ENCODE results near the gene ABCA7. TPM values are rescaled to one million over a fixed set of nuclear protein-coding genes. Genes with fewer than 3 reads are reported as not detected.

Gene ABCA7
- total and polyA plus RNA-seq, 2 of the 13 experiments (the other 11 are each of a cell fraction or from before 2014, with no cell fraction given): 4.4 to 32.4 TPM

DNA sequence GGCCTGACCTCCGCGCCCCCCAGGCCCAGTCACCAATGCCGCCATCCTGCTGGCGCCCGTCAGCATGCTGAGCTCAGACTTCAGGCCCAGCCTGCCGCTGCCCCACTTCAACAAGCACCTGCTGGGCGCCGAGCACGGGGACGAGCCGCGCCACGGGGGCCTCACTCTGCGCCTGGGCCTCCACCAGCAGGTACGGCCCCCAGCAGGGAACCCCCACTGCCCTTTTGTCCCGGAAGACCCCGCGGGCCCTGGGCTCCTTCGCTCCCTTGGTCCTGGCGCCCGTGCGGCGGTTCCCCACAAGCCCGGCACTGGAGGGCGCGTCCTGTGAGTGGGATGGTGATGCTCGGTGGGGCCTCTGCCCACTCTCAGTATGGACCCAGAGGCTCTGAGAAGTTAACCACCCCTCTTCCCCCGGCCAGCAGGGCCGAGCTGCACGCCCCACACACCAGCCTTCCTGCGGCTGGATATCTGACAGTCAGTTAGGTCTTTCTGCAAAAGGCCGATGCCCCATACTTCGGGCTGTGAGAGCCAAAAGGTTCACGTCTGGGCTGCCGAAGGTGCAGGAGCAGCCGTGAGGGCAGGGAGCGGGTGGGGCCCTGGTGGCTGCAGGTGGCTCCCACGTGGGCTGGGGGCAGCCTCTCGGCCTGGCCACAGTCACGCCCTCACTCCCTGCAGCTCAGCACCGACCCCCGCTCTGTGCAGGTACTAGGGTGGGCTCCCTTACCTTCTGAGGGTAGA, 47.8 kb upstream of the ABCA7 start (continued):
- TF ChIP-seq PCBP2 (optimal IDR thresholded peaks at IDR 0.05; ENCODE audit: low read depth, low read length, poor library complexity, severe bottlenecking) (no peak), HNRNPK (IDR thresholded peaks at IDR 0.05; ENCODE audit: low read depth, low read length, poor library complexity, severe bottlenecking) (peak; percentile 67)
- TF ChIP-seq, protein P1, sequence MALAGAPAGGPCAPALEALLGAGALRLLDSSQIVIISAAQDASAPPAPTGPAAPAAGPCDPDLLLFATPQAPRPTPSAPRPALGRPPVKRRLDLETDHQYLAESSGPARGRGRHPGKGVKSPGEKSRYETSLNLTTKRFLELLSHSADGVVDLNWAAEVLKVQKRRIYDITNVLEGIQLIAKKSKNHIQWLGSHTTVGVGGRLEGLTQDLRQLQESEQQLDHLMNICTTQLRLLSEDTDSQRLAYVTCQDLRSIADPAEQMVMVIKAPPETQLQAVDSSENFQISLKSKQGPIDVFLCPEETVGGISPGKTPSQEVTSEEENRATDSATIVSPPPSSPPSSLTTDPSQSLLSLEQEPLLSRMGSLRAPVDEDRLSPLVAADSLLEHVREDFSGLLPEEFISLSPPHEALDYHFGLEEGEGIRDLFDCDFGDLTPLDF (CRISPR knock-in tag; IDR thresholded peaks at IDR 0.05): no peak
- TF ChIP-seq, protein P2, sequence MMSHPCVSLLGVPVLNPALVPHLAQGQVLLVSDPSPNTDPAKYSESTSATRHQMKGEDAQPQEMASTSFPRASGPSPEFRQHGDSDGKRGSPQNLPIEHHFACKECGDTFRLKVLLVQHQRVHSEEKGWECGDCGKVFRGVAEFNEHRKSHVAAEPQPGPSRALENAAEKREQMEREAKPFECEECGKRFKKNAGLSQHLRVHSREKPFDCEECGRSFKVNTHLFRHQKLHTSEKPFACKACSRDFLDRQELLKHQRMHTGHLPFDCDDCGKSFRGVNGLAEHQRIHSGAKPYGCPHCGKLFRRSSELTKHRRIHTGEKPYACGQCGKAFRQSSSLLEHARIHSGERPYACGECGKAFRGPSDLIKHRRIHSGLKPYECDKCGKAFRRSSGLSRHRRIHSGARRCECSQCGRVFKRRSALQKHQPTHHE (CRISPR knock-in tag; IDR thresholded peaks at IDR 0.05; ENCODE audit: borderline replicate concordance): no peak

DNA sequence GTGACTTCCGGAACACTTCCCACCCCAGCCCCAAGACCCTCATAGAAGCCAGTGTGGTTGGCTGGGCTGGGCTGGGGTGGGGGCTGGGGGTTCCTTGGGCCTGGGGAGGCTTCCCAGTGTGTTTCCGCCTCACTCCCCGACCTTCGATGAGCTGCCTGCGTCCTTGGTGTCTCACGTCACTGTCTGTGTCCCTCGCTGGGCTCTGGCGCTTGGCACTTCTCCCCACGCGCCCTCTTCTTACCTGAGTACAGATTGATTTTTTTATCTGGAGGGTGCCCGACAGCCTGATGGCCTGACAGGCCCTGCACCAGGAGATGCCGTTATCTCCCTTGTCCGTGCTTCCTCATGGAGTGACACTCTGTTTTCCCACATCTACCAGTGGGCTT, 47.2 kb upstream of the ABCA7 start:
- Histone ChIP-seq H3K9ac (ENCODE audit: insufficient read depth, low read depth, low read length) (peak overlapping the region; percentile 41), H4K20me1 (ENCODE audit: insufficient read depth, low read length) (peaks cover 6% of the 10 kb centered on the region; the same call in 1 of the 2 replicates), H3K79me2 (ENCODE audit: insufficient read depth, low read length) (no peaks in the 10 kb centered on the region), H3K4me3 (replicated peaks in 1 of 3; ENCODE audit: insufficient read depth in 1 of 3, low read depth in 2 of 3, low read length in 3 of 3) (peak overlapping the region in 1 of 3 experiments; percentile 46; a peak in 1 of 6 replicates), H3K27ac (ENCODE audit: extremely low read length, insufficient read depth, low read length) (peak overlapping the region; percentile 86), H3K4me1 (ENCODE audit: insufficient read depth, low read length) (peaks cover 43% of the 10 kb centered on the region), H3K9me3 (ENCODE audit: low read length) (no peaks in the 10 kb centered on the region), H3K36me3 (replicated peaks in 1 of 2; ENCODE audit: control insufficient read depth in 1 of 2, insufficient read depth in 2 of 2, low read length in 2 of 2) (peaks cover 12 to 28% of the 10 kb centered on the region in 2 experiments), H2AFZ (ENCODE audit: low read length) (no peak overlapping the region), H3K4me2 (ENCODE audit: low read depth, low read length) (peak overlapping the region; percentile 58), H3K27me3 (ENCODE audit: control insufficient read depth in 1 of 2, insufficient read depth in 2 of 2, low read length in 2 of 2) (no peaks in the 10 kb centered on the region)
- 85% methylated on average over 12 of the region's 13 CpGs for WGBS (ENCODE audit: low lambda C conversion rate)
- DNase-seq (ENCODE audit: low spot score): no peak
- no peak for FAIRE-seq
- ATAC-seq: no peak
- ChIA-PET CTCF (ENCODE audit: low intra/inter-chr PET ratio, low total read pairs) (no interaction called here), POLR2A (interaction anchor here (1.0 to 2.2 kb wide), 2 partner anchors 8 to 40 kb away, joined by 3 to 14 read pairs; partner anchors contain the start of gene WDR18)
- in situ Hi-C loops (cut with HindIII; ENCODE audit: extremely low pct_ligation_motif_present, low pct_unique_long_range_greater_than_20kb): no loop called here
- intact Hi-C loops (cut with micrococcal nuclease; ENCODE audit: unreplicated experiment): loop anchor here (10.0 kb wide), 1 partner anchor 208 kb away; no protein-coding TSS in a partner anchor
- no TSS peak for BruUV-seq (replicated peaks)
- TF ChIP-seq ZKSCAN8 (CRISPR knock-in tag; IDR thresholded peaks at IDR 0.05; ENCODE audit: borderline replicate concordance) (no peak), HOXA7 (CRISPR knock-in tag; IDR thresholded peaks at IDR 0.05) (no peak)
- TF ChIP-seq, protein P3, sequence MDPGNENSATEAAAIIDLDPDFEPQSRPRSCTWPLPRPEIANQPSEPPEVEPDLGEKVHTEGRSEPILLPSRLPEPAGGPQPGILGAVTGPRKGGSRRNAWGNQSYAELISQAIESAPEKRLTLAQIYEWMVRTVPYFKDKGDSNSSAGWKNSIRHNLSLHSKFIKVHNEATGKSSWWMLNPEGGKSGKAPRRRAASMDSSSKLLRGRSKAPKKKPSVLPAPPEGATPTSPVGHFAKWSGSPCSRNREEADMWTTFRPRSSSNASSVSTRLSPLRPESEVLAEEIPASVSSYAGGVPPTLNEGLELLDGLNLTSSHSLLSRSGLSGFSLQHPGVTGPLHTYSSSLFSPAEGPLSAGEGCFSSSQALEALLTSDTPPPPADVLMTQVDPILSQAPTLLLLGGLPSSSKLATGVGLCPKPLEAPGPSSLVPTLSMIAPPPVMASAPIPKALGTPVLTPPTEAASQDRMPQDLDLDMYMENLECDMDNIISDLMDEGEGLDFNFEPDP (CRISPR knock-in tag; conservative IDR thresholded peaks at IDR 0.05): 0 out of 2 replicates have a peak, but pooled peaks have one; percentile 58
- TF ChIP-seq, protein P4, sequence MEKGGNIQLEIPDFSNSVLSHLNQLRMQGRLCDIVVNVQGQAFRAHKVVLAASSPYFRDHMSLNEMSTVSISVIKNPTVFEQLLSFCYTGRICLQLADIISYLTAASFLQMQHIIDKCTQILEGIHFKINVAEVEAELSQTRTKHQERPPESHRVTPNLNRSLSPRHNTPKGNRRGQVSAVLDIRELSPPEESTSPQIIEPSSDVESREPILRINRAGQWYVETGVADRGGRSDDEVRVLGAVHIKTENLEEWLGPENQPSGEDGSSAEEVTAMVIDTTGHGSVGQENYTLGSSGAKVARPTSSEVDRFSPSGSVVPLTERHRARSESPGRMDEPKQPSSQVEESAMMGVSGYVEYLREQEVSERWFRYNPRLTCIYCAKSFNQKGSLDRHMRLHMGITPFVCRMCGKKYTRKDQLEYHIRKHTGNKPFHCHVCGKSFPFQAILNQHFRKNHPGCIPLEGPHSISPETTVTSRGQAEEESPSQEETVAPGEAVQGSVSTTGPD (CRISPR knock-in tag; IDR thresholded peaks at IDR 0.05): no peak

All from HepG2 (cell line).